ENCODE results near the gene SLC25A5.

DNA sequence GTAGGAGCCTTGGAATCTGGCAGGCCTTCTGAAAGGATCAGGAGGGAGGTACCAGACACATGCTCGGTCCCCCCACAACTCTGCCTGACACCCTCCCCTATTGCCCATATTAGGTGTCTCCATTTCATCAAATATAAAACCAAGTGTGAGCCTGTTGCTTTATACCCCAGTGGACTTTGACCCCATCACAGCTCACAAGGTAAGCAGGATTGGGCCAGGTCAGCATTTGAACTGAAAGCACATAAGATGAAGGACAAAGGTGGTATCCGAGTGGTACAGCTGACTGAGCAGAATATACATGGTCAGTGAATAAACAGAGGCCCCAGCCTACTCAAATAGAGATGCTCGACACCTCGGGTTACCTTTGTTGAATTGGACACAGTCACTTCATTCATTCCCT is 49.1 kb upstream of the SLC25A5 start:
- TF ChIP-seq, protein P1, sequence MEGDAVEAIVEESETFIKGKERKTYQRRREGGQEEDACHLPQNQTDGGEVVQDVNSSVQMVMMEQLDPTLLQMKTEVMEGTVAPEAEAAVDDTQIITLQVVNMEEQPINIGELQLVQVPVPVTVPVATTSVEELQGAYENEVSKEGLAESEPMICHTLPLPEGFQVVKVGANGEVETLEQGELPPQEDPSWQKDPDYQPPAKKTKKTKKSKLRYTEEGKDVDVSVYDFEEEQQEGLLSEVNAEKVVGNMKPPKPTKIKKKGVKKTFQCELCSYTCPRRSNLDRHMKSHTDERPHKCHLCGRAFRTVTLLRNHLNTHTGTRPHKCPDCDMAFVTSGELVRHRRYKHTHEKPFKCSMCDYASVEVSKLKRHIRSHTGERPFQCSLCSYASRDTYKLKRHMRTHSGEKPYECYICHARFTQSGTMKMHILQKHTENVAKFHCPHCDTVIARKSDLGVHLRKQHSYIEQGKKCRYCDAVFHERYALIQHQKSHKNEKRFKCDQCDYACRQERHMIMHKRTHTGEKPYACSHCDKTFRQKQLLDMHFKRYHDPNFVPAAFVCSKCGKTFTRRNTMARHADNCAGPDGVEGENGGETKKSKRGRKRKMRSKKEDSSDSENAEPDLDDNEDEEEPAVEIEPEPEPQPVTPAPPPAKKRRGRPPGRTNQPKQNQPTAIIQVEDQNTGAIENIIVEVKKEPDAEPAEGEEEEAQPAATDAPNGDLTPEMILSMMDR (IDR thresholded peaks at IDR 0.05; ENCODE audit: insufficient read depth, low read length, poor library complexity, severe bottlenecking): no peak
- TF ChIP-seq EZH2phosphoT487 (conservative IDR thresholded peaks at IDR 0.05; ENCODE audit: low read length): no peak
